Urothelium cell line (cell line): ENCODE results near the gene OR3A3.
"Not testable (repeated sequence)": the region's sequence is repeated elsewhere in the genome, so short reads cannot be mapped to it uniquely, and the experiment has no call there.

Experiments
- DNase-seq: peaks from one replicate; pipeline ENCODE4 v3.0.0; 2011; ENCODE audit warnings: low spot score, mixed read lengths
- FAIRE-seq: peaks from 2 replicates; lab custom pipeline; 2011; peaks lifted over from hg19 to GRCh38; lab: Jason Lieb, UNC

Gene OR3A3

DNA sequence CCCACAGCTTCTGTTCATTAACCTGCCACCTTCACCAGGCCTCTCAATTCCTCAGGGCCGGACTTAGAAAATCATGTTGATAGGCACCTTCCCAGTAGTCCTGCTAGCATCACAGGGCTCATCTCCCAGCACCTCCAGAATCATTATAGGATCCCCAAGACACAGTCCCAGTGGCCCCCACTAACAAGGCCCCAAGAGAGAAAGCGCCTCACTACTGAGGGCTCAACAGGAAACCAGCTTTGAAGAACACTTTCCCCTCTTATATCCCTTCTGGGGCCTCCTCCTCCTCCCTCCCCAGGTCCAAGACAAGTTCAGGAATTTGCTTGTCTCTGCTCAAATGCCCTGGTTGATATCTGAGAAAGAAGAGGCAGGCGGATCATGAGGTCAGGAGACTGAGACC, at the start of gene OR3A3:
Gene OR3A3, plus strand, starts transcription at position 301 of the 400 bp plus-strand sequence.
- FAIRE-seq, result no peak
- no peak for DNase-seq

DNA sequence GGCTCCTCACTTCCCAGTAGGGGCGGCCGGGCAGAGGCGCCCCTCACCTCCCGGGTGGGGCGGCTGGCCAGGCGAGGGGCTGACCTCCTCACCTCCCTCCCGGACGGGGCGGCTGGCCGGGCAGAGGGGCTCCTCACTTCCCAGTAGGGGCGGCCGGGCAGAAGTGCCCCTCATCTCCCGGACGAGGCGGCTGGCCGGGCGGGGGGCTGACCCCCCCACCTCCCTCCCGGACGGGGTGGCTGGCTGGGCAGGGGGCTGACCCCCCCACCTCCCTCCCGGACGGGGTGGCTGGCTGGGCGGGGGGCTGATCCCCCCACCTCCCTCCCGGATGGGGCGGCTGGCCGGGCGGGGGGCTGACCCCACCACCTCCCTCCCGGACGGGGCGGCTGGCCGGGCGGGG, 40.0 kb upstream of the OR3A3 start:
- FAIRE-seq, DNase-seq: not testable (repeated sequence)

DNA sequence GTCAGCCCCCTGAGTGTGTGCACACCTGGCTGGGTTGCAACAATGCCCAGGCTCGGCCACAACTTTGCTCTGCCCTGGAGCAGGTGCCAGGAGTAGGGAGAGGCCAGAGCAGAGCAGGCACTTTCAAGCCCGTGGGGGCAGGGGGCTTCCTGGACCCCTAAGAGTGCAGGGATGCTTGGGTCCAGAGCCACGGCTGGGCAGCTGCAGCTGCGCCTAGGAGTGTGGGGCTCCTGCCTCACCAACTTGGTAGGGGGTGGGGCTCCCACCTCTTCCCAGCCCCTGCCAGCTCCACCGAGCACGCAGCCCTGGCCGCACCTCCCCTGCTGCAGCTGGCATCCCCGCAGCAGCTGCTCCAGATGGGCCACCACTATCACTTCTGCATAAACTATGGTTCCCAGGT, 32.8 kb upstream of the OR3A3 start:
- FAIRE-seq, result no peak
- no peak for DNase-seq

GRCh38 chr17:3381957-3382356, 29.2 kb upstream of the OR3A3 start:
- no peak for DNase-seq
- FAIRE-seq, result no peak

- peak; percentile 93 for FAIRE-seq
These were observed 25.0 kb upstream of the OR3A3 start, which contains the start of gene OR3A2 for GRCh38 chr17:3385869-3386816. TSS of gene OR3A2 (minus strand) at chr17:3386308.

GRCh38 chr17:3389791-3390190, 21.4 kb upstream of the OR3A3 start:
- FAIRE-seq (no peak), DNase-seq (no peak)

More at GRCh38 chr17:3385869-3386816, 25.0 kb upstream of the OR3A3 start, which contains the start of gene OR3A2:
- peak; percentile 85 for DNase-seq

- DNase-seq, result peak; percentile 5
- FAIRE-seq, result not testable (repeated sequence)
These were observed 13.4 kb upstream of the OR3A3 start for GRCh38 chr17:3397801-3398200.

GRCh38 chr17:3398310-3398709, 12.9 kb upstream of the OR3A3 start, which contains the start of gene OR1E1:
TSS of gene OR1E1 (minus strand) at chr17:3398410. CDS start at chr17:3398410, 0 bp downstream.
- DNase-seq, result no peak
- FAIRE-seq, result no peak

- FAIRE-seq (no peak), DNase-seq (no peak)
These were observed 11.1 kb upstream of the OR3A3 start for GRCh38 chr17:3400055-3400454.

DNA sequence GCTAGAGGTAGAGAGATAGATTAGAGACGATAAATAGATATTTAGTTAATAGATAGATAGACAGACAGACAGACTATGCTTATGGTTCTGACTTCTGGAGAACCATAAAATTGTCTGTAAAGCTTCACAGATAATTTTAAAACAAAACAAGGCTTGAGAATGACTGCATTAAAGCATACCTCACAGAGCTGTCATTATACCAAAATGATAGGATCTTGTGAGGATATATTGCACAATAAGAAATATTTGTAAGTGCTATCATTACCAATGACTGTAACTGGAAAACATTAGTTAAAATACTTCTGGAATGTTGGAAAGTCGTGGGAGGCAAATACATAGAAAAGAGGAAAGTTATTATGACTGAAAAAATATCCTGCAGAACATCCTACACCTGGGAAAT, 9.4 kb upstream of the OR3A3 start:
- DNase-seq, result no peak
- FAIRE-seq, result no peak

DNA sequence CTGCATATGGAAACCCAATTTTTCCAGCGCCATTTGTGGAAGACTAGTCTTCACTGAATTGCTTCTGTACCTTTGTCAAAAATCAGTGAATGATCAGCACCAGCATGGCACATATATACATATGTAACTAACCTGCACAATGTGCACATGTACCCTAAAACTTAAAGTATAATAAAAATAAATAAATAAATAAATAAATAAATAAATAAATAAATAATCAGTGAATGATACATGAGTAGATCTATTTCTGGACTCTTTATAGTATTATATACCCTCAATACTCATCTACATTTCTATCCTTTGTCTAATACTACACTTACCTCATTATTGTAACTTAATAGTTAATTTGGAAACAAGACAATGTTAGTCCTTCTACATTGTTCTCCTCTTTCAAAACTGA, 7.3 kb upstream of the OR3A3 start:
- not testable (repeated sequence) for FAIRE-seq, DNase-seq

DNA sequence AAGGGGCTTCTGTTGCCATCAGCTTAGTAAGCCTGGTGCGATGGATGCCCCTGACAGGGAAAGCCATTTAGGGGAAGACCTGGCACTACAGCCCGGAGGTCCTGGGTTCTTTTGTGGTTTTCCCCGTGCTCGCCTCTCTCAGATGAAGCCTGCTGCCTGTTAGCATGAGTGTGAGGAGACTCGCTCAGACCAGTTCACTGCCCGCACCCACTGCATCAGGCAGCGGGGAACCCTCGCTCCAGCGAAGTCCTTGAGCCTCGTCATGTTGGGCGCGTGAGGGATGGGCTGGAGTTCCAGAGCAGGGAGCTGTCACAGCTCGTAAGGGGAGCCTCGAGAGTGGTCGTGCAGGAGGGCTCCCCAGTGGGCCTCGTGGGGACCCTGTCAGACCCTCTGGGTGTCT, 1.0 kb downstream of the OR3A3 start:
- not testable (repeated sequence) for FAIRE-seq, DNase-seq

DNA sequence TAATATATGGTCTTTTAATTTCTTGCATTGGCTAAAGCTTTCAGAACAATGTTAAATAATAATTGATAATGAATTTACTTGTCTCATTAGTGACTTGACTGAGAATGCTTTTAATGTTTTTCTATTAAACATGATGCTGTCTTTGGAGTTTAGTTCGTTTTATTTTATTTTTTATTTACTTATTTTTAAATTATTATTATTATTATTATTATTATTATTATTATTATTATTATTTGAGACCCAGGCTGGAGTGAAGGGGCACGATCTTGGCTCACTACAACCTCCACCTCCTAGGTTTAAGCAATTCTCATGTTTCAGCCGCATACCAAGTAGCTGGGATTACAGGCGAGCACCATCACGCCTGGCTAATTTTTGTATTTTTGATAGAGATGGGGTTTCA, 4.4 kb downstream of the OR3A3 start:
- no peak for FAIRE-seq

GRCh38 chr17:3418222-3418621, 7.1 kb downstream of the OR3A3 start:
- DNase-seq (no peak), FAIRE-seq (no peak)

More for the DNA sequence above, 4.4 kb downstream of the OR3A3 start:
- DNase-seq, result no peak

- DNase-seq, result not testable (repeated sequence)
- FAIRE-seq, result peak; percentile 77
These were observed 22.0 kb downstream of the OR3A3 start for GRCh38 chr17:3433215-3433614.

DNA sequence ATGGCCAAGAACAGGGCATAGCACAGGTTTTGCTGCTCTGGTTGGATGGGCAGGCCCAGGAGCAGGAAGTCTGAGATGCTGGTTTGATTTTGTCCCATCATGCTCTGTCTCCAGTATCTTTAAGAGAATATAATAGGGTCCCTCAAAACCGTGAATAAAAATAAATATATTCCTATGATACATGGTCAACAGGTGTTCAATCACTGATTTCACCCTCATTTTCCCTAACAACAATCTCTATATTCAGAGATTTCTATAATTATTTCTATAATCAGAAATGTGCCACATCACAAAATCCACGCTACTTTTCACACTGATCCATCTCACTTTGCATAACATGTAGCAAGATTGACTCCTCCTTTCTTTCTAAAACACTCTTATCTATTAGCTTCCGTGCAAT, 22.6 kb downstream of the OR3A3 start, which contains the start of gene OR1E2:
Gene OR1E2, minus strand, starts transcription at position 101 of the 400 bp plus-strand sequence. Its CDS starts 0 bp downstream, at position 101.
- no peak for FAIRE-seq
- DNase-seq, result no peak

DNA sequence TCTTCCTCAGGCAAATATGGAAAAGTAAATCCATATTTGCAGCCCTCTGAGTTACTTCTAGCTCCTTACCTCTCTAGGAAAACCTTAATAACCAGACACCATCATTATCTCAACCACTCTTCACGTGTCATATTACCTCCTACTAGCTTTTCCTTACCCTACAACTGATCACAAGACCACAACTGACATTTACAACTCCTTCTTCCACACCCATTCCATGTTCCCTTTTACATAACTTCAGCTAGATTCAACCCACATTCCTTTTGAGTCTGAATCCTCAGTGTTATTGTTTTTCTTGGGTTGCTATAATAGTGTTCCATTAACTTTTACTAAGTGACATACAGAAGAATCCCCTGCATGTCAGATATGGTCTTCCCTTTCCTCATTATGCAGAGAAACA, 27.2 kb downstream of the OR3A3 start:
- DNase-seq (no peak), FAIRE-seq (no peak)

DNA sequence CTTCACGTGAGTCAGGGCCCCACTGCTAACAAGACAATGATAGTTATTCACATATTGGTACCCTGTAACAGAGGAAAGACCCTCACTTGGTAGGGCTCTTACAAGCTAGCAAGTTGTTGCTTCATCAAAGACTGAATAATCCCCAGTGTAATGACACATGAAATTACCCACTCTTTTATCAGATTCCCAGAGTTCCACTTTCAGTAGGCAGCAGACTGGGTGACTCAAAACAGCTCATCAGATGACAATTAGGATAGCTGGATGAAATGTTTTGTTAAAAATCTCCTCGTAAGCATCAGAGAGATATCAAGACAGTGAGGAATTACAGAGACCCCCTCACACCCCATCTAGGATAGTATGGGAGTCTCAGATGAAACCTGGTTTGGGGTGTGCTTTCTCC, 29.3 kb downstream of the OR3A3 start:
- DNase-seq (no peak), FAIRE-seq (no peak)

DNA sequence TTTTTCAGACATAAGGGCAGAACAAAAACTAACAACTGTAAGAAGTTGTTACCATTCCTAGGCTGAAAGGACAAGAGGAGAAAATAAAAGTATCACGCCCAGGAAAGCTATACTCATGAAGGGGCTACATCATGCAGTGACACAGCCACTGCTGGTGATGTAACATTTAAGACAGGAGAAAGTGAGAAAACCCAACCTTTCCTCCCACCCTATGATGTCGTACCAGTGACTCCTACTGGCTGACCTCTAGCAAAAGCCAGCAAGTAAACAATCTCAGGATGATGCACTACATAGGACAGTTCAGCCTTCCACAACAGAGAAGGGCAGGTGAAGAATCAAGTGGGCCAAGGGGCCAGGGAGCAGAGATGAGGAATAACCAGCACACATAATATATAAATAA, 36.5 kb downstream of the OR3A3 start:
- DNase-seq (peak; percentile 6), FAIRE-seq (no peak)

DNA sequence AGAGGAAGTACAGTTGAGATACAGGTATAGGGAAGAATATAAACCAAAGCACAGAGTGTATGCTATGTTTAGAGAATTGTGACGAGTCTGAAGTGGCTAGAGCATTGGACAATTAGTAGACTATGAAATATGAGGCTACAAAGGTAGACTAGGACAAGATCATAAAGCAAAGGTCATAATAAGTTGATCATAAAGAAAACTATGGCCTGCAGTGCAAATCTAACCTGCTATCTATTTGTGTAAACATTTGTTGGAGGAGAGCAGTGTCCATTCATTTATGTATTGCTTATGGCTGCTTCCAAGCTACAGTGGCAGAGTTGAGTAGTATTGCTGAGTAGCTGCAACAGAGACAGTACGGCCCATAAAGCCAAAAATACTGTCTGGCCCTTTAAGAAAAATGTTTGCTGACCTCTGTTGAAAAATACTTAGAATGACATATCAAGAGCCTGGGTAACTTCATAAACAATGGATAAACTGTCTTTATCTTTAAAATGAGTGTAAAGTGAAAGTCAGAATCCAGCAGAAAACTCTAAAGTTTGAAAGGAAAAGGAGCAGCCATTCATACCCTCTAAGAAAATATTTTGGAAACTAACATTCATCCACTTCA, 37.0 kb downstream of the OR3A3 start:
- FAIRE-seq, result no peak
- DNase-seq, result no peak

- DNase-seq, FAIRE-seq: not testable (repeated sequence)
These were observed 55.2 kb downstream of the OR3A3 start for GRCh38 chr17:3466355-3466754.

- FAIRE-seq (no peak), DNase-seq (no peak)
These were observed 58.4 kb downstream of the OR3A3 start for GRCh38 chr17:3469529-3469928.
